HCT116 (cell line): ENCODE data around the gene AMZ2. TPM values are rescaled to one million over a fixed set of nuclear protein-coding genes. Genes with fewer than 3 reads are reported as not detected.
A peak's percentile ranks its signal among the peaks of the same experiment; 100 is the strongest.

Experiments
- ATAC-seq: fragments of 200-7000 bp; cut with Tn5 transposase; 2 replicates; pipeline ENCODE4 v1.9.1; 2020; ENCODE audit warnings: mild to moderate bottlenecking, moderate library complexity
- BruUV-seq: library from RNA; stranded (reverse); fragments of 400-500 nt; replicated peaks from 2 replicates; lab custom pipeline; 2021; lab: Mats Ljungman, UMichigan
- CTCF ChIA-PET: fragments of 300-600 bp; sonication (Branson Sonifier 250); formaldehyde crosslinking; loops from one replicate; lab custom pipeline; 2021; ENCODE audit warnings: antibody characterized with exemption; lab: Charles Lee
- POLR2A ChIA-PET: fragments of 300-600, 350-600 bp; sonication (Branson Sonifier 250); formaldehyde crosslinking; loops from one replicate; lab custom pipeline; 2021; ENCODE audit warnings: antibody characterized with exemption; lab: Charles Lee
- RAD21 ChIA-PET, 2 experiments: fragments of 300-600 bp; sonication (Branson Sonifier 250); formaldehyde crosslinking; loops; one replicate each; lab custom pipeline; 2023; ENCODE audit warnings: low total read pairs in 2 of 2; ENCODE audit not compliant: uncharacterized antibody in 2 of 2, unreplicated experiment in 2 of 2, low non-redundant PET in 1 of 2; lab: Charles Lee
- DNase-seq: peaks from one replicate; pipeline ENCODE4 v3.0.0-alpha.2; 2010; ENCODE audit warnings: low read depth, low spot score
- H2AFZ ChIP-seq: fragments of 200-600 bp; shearing (Covaris generic), sonication (generic); 2 replicates; pipeline ENCODE4 v1.6.1; 2017; ENCODE audit warnings: low read depth, mixed run types, mixed read lengths, antibody characterized with exemption, low read length; ENCODE audit not compliant: poor library complexity, severe bottlenecking
- H3K27ac ChIP-seq: 2 replicates; pipeline ENCODE4 v1.5.1; 2012; ENCODE audit warnings: low read depth, low read length
- H3K27me3 ChIP-seq: fragments of 200-600 bp; sonication (generic); 2 replicates; pipeline ENCODE4 v1.6.1; 2016; ENCODE audit warnings: mixed run types, low read length, mixed read lengths; ENCODE audit not compliant: insufficient read depth
- H3K36me3 ChIP-seq, 2 experiments: fragments of 200-500 bp in 1 of 2; fragments of 200-600 bp in 1 of 2; sonication (Bioruptor generic) in 1 of 2; sonication (generic) in 1 of 2; 2 replicates each; pipeline versions ENCODE4 v1.5.1 to v1.6.1; 2014 to 2016; ENCODE audit warnings: low read length in 2 of 2, inconsistent platforms in 1 of 2, mixed read lengths in 1 of 2, mixed run types in 1 of 2; ENCODE audit not compliant: insufficient read depth in 2 of 2, control insufficient read depth in 1 of 2
- H3K4me1 ChIP-seq, 2 experiments: fragments of 200-600 bp in 1 of 2; sonication (generic) in 1 of 2; 2 replicates each; pipeline versions ENCODE4 v1.5.1 to v1.6.1; 2012 to 2017; ENCODE audit warnings: low read length in 2 of 2, inconsistent platforms in 1 of 2, mild to moderate bottlenecking in 1 of 2, mixed read lengths in 1 of 2, mixed run types in 1 of 2, moderate library complexity in 1 of 2; ENCODE audit not compliant: insufficient read depth in 2 of 2, control insufficient read depth in 1 of 2
- H3K4me2 ChIP-seq: fragments of 200-600 bp; sonication (generic); 2 replicates; pipeline ENCODE4 v1.6.1; 2017; ENCODE audit warnings: mixed run types, low read length, mixed read lengths
- H3K4me3 ChIP-seq, 2 experiments: fragments of 200-600 bp in 1 of 2; sonication (generic) in 1 of 2; replicated peaks in 1 of 2; 2 replicates each; pipeline ENCODE4 v1.5.1; 2011 to 2016; ENCODE audit warnings: low read length in 2 of 2, control low read depth in 1 of 2, low read depth in 1 of 2, mild to moderate bottlenecking in 1 of 2, mixed read lengths in 1 of 2, mixed run types in 1 of 2
- H3K79me2 ChIP-seq: fragments of 200-600 bp; sonication (generic); 2 replicates; pipeline ENCODE4 v1.6.1; 2017; ENCODE audit warnings: mild to moderate bottlenecking, mixed run types, low read length, moderate library complexity, mixed read lengths; ENCODE audit not compliant: insufficient read depth
- H3K9ac ChIP-seq: fragments of 200-600 bp; sonication (generic); 2 replicates; pipeline ENCODE4 v1.6.1; 2016; ENCODE audit warnings: low read length, mixed read lengths
- H3K9me2 ChIP-seq: fragments of 200-600 bp; sonication (generic), shearing (Covaris generic); 2 replicates; pipeline ENCODE4 v1.6.1; 2017; ENCODE audit warnings: mixed run types, mild to moderate bottlenecking, moderate library complexity; ENCODE audit not compliant: insufficient read depth
- H3K9me3 ChIP-seq, 2 experiments: fragments of 200-500 bp in 1 of 2; fragments of 200-600 bp in 1 of 2; sonication (Bioruptor generic) in 1 of 2; sonication (generic) in 1 of 2; 2 replicates each; pipeline ENCODE4 v1.6.1; 2014 to 2017; ENCODE audit warnings: low read length in 2 of 2, mixed read lengths in 2 of 2, inconsistent platforms in 1 of 2, low read depth in 1 of 2, mild to moderate bottlenecking in 1 of 2, mixed run types in 1 of 2, moderate library complexity in 1 of 2; ENCODE audit not compliant: control insufficient read depth in 1 of 2, insufficient read depth in 1 of 2
- H4K20me1 ChIP-seq: fragments of 200-600 bp; sonication (generic), shearing (Covaris generic); 2 replicates; pipeline ENCODE4 v1.6.1; 2017; ENCODE audit warnings: mixed run types, mild to moderate bottlenecking, moderate library complexity; ENCODE audit not compliant: insufficient read depth
- CBX3 ChIP-seq: IDR thresholded peaks from 2 replicates; pipeline ENCODE4 v1.6.1; 2012; ENCODE audit warnings: low read depth
- CEBPB ChIP-seq: IDR thresholded peaks from 2 replicates; pipeline ENCODE4 v1.6.1; 2012; ENCODE audit warnings: low read depth
- EZH2 ChIP-seq: fragments of 200-600 bp; sonication (generic); IDR thresholded peaks from 2 replicates; pipeline ENCODE4 v1.6.1; 2017; ENCODE audit warnings: antibody characterized with exemption, mixed run types
- EZH2phosphoT487 ChIP-seq: fragments of 200-600 bp; IDR thresholded peaks from 2 replicates; pipeline ENCODE4 v1.6.1; 2018; ENCODE audit warnings: antibody characterized with exemption, borderline replicate concordance
- FOSL1 ChIP-seq: IDR thresholded peaks from 2 replicates; pipeline ENCODE4 v1.6.1; 2012; ENCODE audit warnings: low read depth
- JUND ChIP-seq: IDR thresholded peaks from 2 replicates; pipeline ENCODE4 v1.6.1; 2012
- POLR2AphosphoS5 ChIP-seq: IDR thresholded peaks from 2 replicates; pipeline ENCODE4 v1.6.1; 2011; ENCODE audit warnings: mild to moderate bottlenecking, low read depth, low read length, moderate library complexity
- RAD21 ChIP-seq: IDR thresholded peaks from 2 replicates; pipeline ENCODE4 v1.6.1; 2012; ENCODE audit warnings: low read depth, mild to moderate bottlenecking
- SIN3A ChIP-seq: IDR thresholded peaks from 2 replicates; pipeline ENCODE4 v1.6.1; 2012; ENCODE audit warnings: low read depth
- SP1 ChIP-seq: IDR thresholded peaks from 2 replicates; pipeline ENCODE4 v1.6.1; 2012; ENCODE audit warnings: low read depth
- SRF ChIP-seq: IDR thresholded peaks from 2 replicates; pipeline ENCODE4 v1.6.1; 2012; ENCODE audit warnings: low read depth
- TCF7L2 ChIP-seq: IDR thresholded peaks from 2 replicates; pipeline ENCODE4 v1.7.0; 2011; ENCODE audit warnings: borderline replicate concordance, inconsistent platforms; ENCODE audit not compliant: insufficient read depth, insufficient read length; ENCODE audit errors: extremely low read depth
- YY1 ChIP-seq: IDR thresholded peaks from 2 replicates; pipeline ENCODE4 v1.6.1; 2011; ENCODE audit warnings: low read length, low read depth, moderate library complexity, mild to moderate bottlenecking; ENCODE audit not compliant: insufficient replicate concordance; ENCODE audit errors: extremely low read depth
- ZBTB33 ChIP-seq: IDR thresholded peaks from 2 replicates; pipeline ENCODE4 v1.6.1; 2011; ENCODE audit warnings: mild to moderate bottlenecking, low read length, moderate library complexity; ENCODE audit not compliant: insufficient replicate concordance; ENCODE audit errors: extremely low read depth
- ZNF274 ChIP-seq: fragments of 200-500 bp; sonication (Bioruptor generic); IDR thresholded peaks from 2 replicates; pipeline ENCODE4 v1.6.1; 2014; ENCODE audit warnings: mild to moderate bottlenecking, low read depth, low read length, inconsistent platforms
- intact Hi-C: fragments of 100-400 bp; cut with micrococcal nuclease; formaldehyde crosslinking; loops from 2 replicates; pipeline ENCODE4 v1.10.0; 2022
- total RNA-seq: library from RNA; stranded (reverse); gene quantifications from one replicate; pipeline ENCODE4 v1.2.1, GENCODE V29; 2021; ENCODE audit not compliant: unreplicated experiment
- TF ChIP-seq, protein P1 (sequence below): IDR thresholded peaks from 2 replicates; pipeline ENCODE4 v1.6.1; 2012
- TF ChIP-seq, protein P2 (sequence below): IDR thresholded peaks from 2 replicates; pipeline ENCODE4 v1.6.1; 2012

Gene AMZ2
- total RNA-seq, 1 experiment from 2014 or later = 131 TPM

- Histone ChIP-seq H3K79me2 (no peaks in the 10 kb centered on the region), H4K20me1 (no peaks in the 10 kb centered on the region), H3K4me3 (no peak overlapping the region), H3K9ac (no peak overlapping the region), H3K4me1 (peaks cover 15 to 21% of the 10 kb centered on the region in 2 experiments), H3K36me3 (0 out of 4 replicates have a peak, but pooled peaks cover 0 to 3% of the 10 kb centered on the region in 2 experiments), H3K4me2 (no peak overlapping the region), H2AFZ (no peak overlapping the region), H3K9me2 (no peaks in the 10 kb centered on the region)
- DNase-seq = no peak
- CTCF ChIA-PET = no interaction called here
- BruUV-seq = no TSS peak
- POLR2A ChIA-PET = no interaction called here
- ATAC-seq = no peak
- intact Hi-C loops = no loop called here
- TF ChIP-seq ZBTB33 (no peak), CBX3 (no peak)
- TF ChIP-seq, all 23 proteins: peak for 0
- RAD21 ChIA-PET = no interaction called here
- no peak overlapping the region for H3K27ac ChIP-seq
- no peaks in the 10 kb centered on the region for H3K27me3 ChIP-seq
- H3K9me3 ChIP-seq = no peaks in the 10 kb centered on the region
Observed at GRCh38 chr17:68302666-68303065, 54.8 kb downstream of the AMZ2 start.

- Histone ChIP-seq H3K4me2 (peak overlapping the region; percentile 9; the same call in 1 of the 2 replicates), H3K27ac (no peak overlapping the region), H4K20me1 (no peaks in the 10 kb centered on the region), H3K9me3 (no peaks in the 10 kb centered on the region), H3K4me3 (no peak overlapping the region), H3K79me2 (no peaks in the 10 kb centered on the region), H3K4me1 (peaks cover 21 to 26% of the 10 kb centered on the region in 2 experiments), H3K27me3 (no peaks in the 10 kb centered on the region), H3K9me2 (no peaks in the 10 kb centered on the region), H3K36me3 (0 out of 4 replicates have a peak, but pooled peaks cover 0 to 3% of the 10 kb centered on the region in 2 experiments), H2AFZ (no peak overlapping the region), H3K9ac (no peak overlapping the region)
- intact Hi-C loops = no loop called here
- no peak for TF ChIP-seq EZH2
- no peak for TF ChIP-seq TCF7L2
- TF ChIP-seq POLR2AphosphoS5 = no peak
- no peak for TF ChIP-seq CEBPB
- TF ChIP-seq SP1 = no peak
- TF ChIP-seq, protein P1, sequence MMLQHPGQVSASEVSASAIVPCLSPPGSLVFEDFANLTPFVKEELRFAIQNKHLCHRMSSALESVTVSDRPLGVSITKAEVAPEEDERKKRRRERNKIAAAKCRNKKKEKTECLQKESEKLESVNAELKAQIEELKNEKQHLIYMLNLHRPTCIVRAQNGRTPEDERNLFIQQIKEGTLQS = no peak
- no peak for TF ChIP-seq SIN3A
- TF ChIP-seq ZBTB33 = no peak
- TF ChIP-seq FOSL1 = no peak
- TF ChIP-seq EZH2phosphoT487 = no peak
- no peak for TF ChIP-seq SRF
- no peak for TF ChIP-seq JUND
- no peak for TF ChIP-seq RAD21
- TF ChIP-seq, protein P2, sequence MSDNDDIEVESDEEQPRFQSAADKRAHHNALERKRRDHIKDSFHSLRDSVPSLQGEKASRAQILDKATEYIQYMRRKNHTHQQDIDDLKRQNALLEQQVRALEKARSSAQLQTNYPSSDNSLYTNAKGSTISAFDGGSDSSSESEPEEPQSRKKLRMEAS = no peak
- TF ChIP-seq YY1 = no peak
- no peak for TF ChIP-seq ZNF274
- DNase-seq = no peak
- no peak for ATAC-seq
- BruUV-seq = no TSS peak
- RAD21 ChIA-PET = no interaction called here
- POLR2A ChIA-PET = interaction anchor here (1.1 kb wide), 1 partner anchor 29 kb away, joined by 3 read pairs; no protein-coding TSS in a partner anchor
- CTCF ChIA-PET = no interaction called here
Observed at GRCh38 chr17:68304706-68305105, 56.9 kb downstream of the AMZ2 start.
